Measurements from ENCODE around the gene ZNF292.

GRCh38 chr6:87283461-87283860 is 128.1 kb downstream of the ZNF292 start:
- TF ChIP-seq POLR2AphosphoS5 (IDR thresholded peaks at IDR 0.05; ENCODE audit: low read depth, low read length) (no peak), TAF1 (IDR thresholded peaks at IDR 0.05; ENCODE audit: borderline replicate concordance, insufficient read depth, low read length) (no peak), SIN3A (IDR thresholded peaks at IDR 0.05; ENCODE audit: borderline replicate concordance, insufficient read depth, low read length) (no peak), FOXP2 (optimal IDR thresholded peaks at IDR 0.05; ENCODE audit: borderline replicate concordance, extremely low read depth, extremely low read length, insufficient read depth) (no peak)
- TF ChIP-seq, protein P1, sequence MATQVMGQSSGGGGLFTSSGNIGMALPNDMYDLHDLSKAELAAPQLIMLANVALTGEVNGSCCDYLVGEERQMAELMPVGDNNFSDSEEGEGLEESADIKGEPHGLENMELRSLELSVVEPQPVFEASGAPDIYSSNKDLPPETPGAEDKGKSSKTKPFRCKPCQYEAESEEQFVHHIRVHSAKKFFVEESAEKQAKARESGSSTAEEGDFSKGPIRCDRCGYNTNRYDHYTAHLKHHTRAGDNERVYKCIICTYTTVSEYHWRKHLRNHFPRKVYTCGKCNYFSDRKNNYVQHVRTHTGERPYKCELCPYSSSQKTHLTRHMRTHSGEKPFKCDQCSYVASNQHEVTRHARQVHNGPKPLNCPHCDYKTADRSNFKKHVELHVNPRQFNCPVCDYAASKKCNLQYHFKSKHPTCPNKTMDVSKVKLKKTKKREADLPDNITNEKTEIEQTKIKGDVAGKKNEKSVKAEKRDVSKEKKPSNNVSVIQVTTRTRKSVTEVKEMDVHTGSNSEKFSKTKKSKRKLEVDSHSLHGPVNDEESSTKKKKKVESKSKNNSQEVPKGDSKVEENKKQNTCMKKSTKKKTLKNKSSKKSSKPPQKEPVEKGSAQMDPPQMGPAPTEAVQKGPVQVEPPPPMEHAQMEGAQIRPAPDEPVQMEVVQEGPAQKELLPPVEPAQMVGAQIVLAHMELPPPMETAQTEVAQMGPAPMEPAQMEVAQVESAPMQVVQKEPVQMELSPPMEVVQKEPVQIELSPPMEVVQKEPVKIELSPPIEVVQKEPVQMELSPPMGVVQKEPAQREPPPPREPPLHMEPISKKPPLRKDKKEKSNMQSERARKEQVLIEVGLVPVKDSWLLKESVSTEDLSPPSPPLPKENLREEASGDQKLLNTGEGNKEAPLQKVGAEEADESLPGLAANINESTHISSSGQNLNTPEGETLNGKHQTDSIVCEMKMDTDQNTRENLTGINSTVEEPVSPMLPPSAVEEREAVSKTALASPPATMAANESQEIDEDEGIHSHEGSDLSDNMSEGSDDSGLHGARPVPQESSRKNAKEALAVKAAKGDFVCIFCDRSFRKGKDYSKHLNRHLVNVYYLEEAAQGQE (IDR thresholded peaks at IDR 0.05; ENCODE audit: insufficient read depth in 1 of 2, low read depth in 2 of 2, low read length in 2 of 2), result no peak
